ENCODE data around the gene SPEG.

Gene SPEG

DNA sequence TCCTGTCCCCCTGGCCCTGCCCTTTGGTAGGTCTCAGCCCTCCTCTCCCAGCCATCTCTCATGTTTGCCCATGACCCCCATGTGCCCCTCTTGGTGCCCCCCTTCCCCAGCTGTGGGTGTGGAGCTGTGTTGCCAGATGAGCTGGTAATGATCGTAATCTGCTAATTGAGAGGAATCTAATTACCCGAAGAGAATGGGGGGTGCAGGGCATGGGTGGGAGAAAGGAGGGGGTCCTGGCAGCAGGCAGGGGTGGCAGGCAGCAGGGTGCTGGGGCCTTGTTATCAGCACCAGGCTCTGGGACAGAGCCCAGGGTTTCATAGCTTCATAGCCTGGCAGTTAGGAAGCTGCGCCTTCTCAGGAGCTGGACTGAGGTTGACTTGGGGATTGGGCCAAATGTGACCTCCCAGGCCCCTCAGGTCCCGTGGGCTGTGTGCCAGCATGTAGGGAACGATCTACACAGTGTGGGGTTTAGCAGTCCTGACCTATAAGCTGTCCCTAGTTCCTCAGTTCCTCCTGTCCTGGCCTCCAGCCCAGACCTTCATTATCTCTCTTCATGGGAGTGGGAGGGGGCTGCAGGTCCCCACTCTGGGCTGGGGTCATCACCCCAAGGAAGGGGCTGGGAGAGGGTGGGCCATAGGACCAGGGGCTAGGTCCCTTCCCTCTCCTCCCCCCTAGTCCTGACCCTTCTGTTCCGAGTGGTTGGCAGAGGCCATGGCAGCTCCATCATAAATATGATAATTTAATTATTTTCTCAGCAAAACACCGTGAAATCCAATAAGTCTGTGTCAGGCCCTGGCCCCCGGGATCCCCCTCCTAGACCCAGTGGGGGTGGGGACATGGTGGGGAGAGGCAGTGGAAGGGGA, 73.2 kb downstream of the SPEG start:
- DNase-seq, result peak; percentile 78

DNA sequence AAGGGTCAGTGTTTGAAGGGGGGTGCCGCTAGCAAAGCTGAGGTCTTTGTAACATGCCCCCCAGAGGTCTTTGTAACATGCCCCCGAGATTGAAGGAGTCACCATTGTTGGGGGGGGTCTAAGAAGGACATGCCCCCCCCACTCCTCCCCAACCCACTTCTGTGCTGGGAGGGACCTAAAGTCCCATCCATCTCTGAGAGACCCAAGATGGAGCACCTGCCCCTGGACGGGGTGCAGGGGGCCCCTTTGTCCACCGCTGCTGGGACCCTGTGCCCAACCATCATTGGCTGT, 73.7 kb downstream of the SPEG start:
- Histone ChIP-seq H3K9me3 (no peaks in the 10 kb centered on the region), H3K27me3 (no peaks in the 10 kb centered on the region), H3K4me3 (ENCODE audit: low read depth, low read length) (peak overlapping the region; percentile 44), H3K4me1 (peaks cover 81% of the 10 kb centered on the region), H3K36me3 (peaks cover 8% of the 10 kb centered on the region; the same call in 1 of the 2 replicates)
- TF ChIP-seq, protein P1, sequence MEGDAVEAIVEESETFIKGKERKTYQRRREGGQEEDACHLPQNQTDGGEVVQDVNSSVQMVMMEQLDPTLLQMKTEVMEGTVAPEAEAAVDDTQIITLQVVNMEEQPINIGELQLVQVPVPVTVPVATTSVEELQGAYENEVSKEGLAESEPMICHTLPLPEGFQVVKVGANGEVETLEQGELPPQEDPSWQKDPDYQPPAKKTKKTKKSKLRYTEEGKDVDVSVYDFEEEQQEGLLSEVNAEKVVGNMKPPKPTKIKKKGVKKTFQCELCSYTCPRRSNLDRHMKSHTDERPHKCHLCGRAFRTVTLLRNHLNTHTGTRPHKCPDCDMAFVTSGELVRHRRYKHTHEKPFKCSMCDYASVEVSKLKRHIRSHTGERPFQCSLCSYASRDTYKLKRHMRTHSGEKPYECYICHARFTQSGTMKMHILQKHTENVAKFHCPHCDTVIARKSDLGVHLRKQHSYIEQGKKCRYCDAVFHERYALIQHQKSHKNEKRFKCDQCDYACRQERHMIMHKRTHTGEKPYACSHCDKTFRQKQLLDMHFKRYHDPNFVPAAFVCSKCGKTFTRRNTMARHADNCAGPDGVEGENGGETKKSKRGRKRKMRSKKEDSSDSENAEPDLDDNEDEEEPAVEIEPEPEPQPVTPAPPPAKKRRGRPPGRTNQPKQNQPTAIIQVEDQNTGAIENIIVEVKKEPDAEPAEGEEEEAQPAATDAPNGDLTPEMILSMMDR (IDR thresholded peaks at IDR 0.05; ENCODE audit: low read depth, low read length), result no peak
- DNase-seq, result no peak

More for the DNA sequence above, 73.2 kb downstream of the SPEG start:
- Histone ChIP-seq H3K27me3 (no peaks in the 10 kb centered on the region), H3K4me1 (peaks cover 75% of the 10 kb centered on the region), H3K4me3 (ENCODE audit: low read depth, low read length) (peak overlapping the region; percentile 44), H3K9me3 (no peaks in the 10 kb centered on the region), H3K36me3 (peaks cover 8% of the 10 kb centered on the region; the same call in 1 of the 2 replicates)
- TF ChIP-seq, protein P1 (IDR thresholded peaks at IDR 0.05; ENCODE audit: low read depth, low read length), result no peak

DNA sequence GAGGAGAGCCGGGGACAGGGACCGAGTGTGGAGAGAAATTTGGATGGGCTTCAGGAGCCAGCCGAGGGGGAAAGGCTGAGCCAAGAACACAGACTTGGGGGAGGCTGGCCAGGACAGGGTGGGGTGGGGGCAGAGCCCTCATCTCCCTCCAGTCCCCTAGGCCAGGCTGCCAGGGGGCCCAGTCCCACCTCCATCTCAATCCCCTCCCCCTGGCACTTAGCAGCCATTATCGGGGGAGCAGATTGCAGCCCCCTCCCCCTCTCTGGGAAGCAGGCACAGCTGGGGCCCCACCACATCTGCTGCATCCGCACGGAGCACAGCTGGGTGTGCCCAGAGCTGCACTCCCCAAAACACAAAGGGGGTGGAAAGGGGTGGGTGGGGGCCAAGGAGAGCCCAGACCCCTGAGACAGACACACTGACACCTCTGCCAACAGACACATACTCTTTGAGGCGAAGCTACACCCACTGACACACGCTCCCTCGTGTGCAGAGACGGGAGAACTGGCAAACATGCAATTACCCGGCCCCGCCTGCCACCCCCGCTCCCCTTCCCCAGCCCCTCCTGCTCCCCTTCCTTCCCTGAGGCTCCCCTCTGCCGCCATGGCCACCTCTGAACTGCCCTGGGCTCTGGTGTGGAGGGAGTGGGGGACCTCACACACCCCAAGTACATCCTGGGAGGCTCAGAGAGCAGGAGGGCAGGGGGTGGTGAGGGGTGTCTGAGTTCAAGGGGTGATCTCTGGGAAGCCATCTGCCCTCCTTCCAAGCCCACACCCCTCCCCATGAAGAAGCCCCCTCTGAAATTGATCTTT, 74.5 kb downstream of the SPEG start:
- H3K4me3 ChIP-seq (ENCODE audit: low read depth, low read length), result peak overlapping the region; percentile 44
- H3K27me3 ChIP-seq, result no peaks in the 10 kb centered on the region
- peak; percentile 66 for DNase-seq
- peaks cover 8% of the 10 kb centered on the region; the same call in 1 of the 2 replicates for H3K36me3 ChIP-seq
- no peaks in the 10 kb centered on the region for H3K9me3 ChIP-seq
- peaks cover 85% of the 10 kb centered on the region for H3K4me1 ChIP-seq
- TF ChIP-seq, protein P1 (IDR thresholded peaks at IDR 0.05; ENCODE audit: low read depth, low read length), result no peak

DNA sequence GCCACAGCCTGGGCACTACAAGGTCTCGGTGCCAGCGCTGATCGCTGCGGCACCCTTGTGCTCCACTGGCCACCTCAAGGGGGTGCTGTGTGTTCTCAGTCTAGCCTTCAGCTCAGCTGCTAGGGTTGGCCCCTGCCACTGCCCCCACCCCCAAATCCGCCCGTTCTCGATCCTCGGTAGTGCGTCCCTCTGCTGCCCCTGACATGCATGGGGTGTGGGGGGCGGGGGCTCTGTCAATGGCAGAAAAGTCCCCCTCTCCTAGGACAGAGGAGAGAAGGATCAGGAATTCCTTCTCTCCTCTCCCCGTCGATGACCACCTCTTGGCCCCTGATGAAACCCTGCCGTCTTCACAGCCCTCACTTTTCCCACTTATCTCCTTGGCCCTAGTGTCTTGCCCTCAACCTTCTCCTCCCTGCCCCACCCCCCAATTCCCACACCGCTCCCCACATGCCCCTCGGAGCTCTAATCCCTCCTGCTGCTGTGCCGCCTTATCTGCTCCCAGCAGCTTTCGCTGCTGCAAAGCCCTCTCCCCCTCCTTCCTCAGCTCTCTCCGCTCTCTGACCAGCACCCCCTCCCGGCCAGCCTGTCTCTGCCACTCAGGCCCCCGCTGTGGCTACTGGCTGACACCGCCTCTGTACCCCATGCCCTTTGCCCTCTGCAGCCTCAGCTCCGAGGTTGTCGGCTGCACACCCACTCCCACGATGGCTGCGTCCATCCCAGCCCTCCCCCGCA, 75.3 kb downstream of the SPEG start:
- peak; percentile 86 for DNase-seq
- Histone ChIP-seq H3K36me3 (peaks cover 8% of the 10 kb centered on the region; the same call in 1 of the 2 replicates), H3K4me3 (ENCODE audit: low read depth, low read length) (peak overlapping the region; percentile 44), H3K27me3 (no peaks in the 10 kb centered on the region), H3K4me1 (peaks cover 84% of the 10 kb centered on the region), H3K9me3 (no peaks in the 10 kb centered on the region)
- TF ChIP-seq, protein P1 (IDR thresholded peaks at IDR 0.05; ENCODE audit: low read depth, low read length), result peak; percentile 86

DNA sequence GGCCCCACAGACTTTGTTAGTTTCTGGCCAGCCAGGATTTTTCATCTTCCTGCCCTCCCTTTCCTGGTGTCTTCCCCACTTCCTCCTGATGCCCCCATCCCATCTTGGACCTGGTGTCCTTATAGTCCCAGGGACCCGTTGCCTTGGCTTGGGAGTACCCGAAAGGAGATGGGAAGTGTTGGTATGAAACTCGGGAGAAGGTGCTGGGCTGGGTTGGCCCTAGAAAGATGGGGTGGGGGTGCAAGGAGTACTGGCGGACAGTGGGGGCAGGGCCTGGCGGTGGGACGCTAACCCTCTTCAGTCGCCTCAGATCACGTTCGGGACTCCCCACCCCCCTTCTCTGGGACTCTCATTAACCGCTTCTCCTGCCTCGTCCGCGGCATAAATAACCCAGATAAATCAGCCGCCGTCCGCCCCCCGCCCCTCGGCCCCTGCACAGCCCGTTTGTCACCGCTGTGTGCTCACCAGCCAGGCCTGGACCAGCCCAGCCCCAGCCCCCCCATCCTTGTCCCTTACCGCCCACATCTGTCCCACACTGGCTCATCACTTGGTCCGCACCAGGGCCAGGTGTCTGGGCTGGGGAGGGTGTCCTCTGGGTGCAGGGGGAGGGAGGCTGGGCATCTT, 76.0 kb downstream of the SPEG start:
- peak overlapping the region; percentile 44 for H3K4me3 ChIP-seq (ENCODE audit: low read depth, low read length)
- peak; percentile 66 for DNase-seq
- no peaks in the 10 kb centered on the region for H3K9me3 ChIP-seq
- peaks cover 8% of the 10 kb centered on the region; the same call in 1 of the 2 replicates for H3K36me3 ChIP-seq
- H3K4me1 ChIP-seq, result peaks cover 84% of the 10 kb centered on the region
- TF ChIP-seq, protein P1 (IDR thresholded peaks at IDR 0.05; ENCODE audit: low read depth, low read length), result no peak
- H3K27me3 ChIP-seq, result no peaks in the 10 kb centered on the region

All from BE2C (cell line).